Fibroblast of skin of left biceps (primary cell): ENCODE measurements around the gene THBS2.
"Not testable (repeated sequence)": the region's sequence is repeated elsewhere in the genome, so short reads cannot be mapped to it uniquely, and the experiment has no call there.

ENCODE experiments used
- DNase-seq, 2 experiments: peaks; one replicate each; pipeline ENCODE4 v3.0.0-alpha.2; 2013; ENCODE audit warnings: low read depth in 2 of 2

THBS2 gene

DNA sequence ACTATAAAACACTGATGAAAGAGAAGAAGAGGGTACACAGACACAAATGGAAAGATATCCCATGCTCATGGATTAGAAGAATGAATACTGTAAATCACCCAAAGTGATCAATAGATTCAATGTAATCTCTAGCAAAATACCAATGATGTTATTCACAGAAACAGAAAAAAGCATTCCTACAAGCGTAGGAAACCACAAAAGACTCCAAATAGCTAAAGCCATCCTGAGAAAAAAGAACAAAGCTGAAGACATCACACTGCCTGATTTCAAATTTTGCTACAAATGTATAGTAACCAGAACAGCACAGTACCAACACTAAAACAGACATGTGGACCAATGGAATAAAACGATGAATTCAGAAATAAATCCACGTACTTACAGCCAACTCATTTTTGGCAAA is 43.0 kb downstream of the THBS2 start:
- DNase-seq, result no peak

DNA sequence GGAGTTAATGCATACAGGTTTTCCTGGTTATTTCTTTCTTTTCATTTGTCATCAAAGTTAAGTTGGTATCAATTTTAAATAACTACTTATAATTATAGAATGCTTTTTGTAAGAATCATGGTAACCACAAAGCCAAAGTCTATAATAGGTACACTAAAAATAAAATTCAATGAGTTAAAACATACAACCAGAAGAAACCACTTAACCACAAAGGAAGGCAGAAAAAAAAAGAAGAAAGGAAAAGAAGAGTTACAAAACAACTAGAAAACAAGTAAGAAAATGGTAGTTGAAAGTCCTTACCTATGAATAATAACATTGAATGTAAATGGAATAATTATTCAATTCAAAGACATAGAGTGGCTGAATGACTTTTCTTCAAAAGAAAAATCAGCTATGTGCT is 45.6 kb downstream of the THBS2 start:
- no peak for DNase-seq

GRCh38 chr6:169207482-169207881 is 46.2 kb downstream of the THBS2 start:
- no peak for DNase-seq

GRCh38 chr6:169205176-169206160 is 48.2 kb downstream of the THBS2 start:
- peak; percentile 39 to 60 for DNase-seq

DNA sequence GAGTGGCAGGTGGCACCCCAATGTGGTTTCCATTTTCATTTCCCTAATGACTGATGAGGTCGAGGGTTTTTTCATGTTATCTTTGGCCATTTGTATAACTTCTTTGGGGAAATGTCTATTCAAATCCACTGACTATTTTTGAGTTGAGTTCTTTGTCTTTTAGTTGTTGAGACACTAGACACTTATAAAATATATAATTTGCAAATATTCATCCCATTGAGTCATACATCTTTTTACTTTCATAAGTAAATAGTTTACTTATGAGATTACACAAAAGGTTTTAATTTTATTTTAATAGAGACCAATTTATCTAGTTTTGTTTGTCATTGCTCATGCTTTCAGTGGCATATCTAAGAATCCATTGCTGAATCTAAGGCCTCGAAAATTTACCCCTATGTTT is 49.5 kb downstream of the THBS2 start:
- no peak for DNase-seq

DNA sequence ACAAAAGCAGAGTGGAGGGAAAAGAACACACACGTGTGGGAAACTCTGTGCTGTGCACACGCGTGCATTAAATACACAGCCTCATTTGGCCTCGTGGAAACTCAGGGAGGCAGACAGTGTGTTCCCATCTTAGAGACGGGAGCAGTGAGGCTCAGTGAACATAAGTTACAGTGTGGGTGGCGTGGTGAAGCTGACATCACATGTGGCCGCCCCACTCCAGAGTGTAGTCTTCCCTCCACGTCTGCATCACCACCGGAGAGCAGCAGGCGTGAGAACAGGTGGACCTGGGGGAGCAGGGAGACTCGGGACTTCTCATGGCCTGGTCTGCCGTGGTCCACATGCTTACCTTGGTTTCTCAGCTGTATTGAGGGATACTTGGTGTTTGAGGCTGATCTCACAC is 51.7 kb downstream of the THBS2 start:
- DNase-seq, result no peak

GRCh38 chr6:169200893-169201514 is 52.6 kb downstream of the THBS2 start:
- no peak for DNase-seq

DNA sequence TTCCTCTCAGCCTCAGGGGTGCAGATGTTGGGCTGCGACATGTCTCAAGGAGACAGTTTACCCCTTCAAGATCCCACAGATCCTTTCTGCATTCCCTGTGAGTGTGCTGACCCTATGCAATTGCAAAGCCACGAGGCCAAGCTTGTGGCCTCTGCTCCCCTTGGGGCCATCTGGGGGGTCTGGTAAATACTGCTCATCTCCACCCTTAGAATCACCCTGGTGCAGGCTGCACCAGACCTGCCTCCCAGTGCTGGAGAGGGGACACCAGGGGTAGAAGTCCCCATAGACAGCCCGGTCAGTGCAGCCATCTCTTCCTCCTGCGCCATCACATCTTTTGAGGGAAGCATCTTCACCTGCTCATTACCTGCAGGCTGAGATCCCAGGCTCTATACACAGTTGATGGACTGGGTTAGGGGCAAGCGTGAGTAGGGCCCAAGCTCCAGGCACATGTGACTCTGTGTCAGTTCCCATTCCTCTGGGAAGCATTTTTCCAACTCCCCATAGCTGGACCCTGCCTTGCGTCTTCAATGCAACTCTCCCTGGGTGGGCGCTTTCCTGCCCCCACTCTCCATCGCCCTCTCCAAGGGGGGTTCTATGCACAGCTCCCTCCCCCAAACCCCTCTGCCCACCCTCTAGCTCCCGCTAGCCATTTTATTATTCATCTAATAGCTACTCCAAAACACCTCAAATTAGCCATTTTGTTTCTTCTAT is 53.9 kb downstream of the THBS2 start:
- DNase-seq, result no peak

DNA sequence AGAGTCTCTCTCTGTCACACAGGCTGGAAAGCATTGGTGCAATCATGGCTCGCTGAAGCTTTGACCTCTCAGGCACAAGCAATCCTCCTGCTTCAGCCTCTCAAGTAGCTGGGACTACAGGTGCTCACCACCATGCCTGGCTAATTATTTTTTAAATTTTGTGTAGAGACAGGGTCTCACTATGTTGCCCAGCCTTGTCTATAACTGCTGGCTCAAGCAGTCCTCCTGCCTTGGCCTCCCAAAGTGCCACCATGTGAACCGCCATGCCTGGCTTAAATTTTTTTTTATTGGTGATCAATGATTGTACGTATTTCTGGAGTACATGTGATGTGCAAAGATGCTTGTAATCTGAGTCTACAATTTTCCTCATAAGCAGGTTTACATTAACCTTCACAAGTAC is 54.8 kb downstream of the THBS2 start:
- DNase-seq, result no peak

GRCh38 chr6:169197929-169198328 is 55.7 kb downstream of the THBS2 start:
- not testable (repeated sequence) for DNase-seq

- DNase-seq, result not testable (repeated sequence)
These were observed 57.4 kb downstream of the THBS2 start for GRCh38 chr6:169196279-169196678.

GRCh38 chr6:169194737-169195136 is 58.9 kb downstream of the THBS2 start:
- no peak for DNase-seq

GRCh38 chr6:169190970-169191369 is 62.7 kb downstream of the THBS2 start:
- DNase-seq, result no peak

GRCh38 chr6:169190144-169190584 is 63.5 kb downstream of the THBS2 start:
- peak; percentile 82 to 84 for DNase-seq

DNA sequence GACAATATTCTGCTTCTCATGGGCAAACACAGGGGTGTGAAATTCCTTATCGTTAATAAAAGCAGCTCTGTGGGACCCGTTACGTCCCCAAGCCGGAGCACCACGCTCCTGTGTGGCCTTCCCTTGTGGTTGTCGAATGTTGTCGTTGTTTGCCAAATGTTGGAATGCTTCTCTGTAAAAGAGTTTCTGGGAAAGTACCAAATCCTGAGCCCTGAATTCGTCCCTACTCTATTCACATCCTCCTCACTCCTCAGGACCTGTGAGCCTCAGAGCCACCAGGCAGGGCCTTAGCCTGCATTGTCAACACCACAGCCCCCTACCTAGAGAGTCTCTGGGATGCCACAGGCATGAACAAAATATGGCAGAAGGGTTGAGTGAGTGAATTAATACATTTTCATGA is 64.0 kb downstream of the THBS2 start:
- DNase-seq, result no peak

GRCh38 chr6:169189182-169189581 is 64.5 kb downstream of the THBS2 start:
- DNase-seq, result no peak

- DNase-seq, result peak; percentile 63 to 70
These were observed 65.2 kb downstream of the THBS2 start for GRCh38 chr6:169188475-169188874.

DNA sequence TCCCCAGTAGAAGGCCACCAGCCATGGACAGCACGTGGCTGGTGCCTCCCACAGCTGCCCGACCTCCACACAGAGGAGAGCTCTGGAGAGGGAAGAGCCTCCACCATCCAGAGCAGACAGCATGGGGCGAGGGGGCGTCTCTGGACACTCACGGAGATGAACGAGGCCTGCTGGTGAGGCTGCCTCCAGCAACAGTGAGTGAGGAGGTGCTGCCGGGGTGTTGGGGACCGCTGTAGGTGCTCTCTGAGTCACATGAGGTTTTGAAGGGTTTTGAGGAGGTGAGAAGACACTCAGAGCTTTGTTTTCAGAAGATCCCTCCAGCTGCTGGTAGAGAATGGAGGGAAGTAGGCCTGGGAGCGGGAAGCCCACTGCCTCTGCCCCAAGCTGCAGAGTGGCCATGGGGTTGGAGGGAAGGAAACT is 65.6 kb downstream of the THBS2 start:
- DNase-seq, result no peak

- no peak for DNase-seq
These were observed 67.0 kb downstream of the THBS2 start for GRCh38 chr6:169186496-169187169.

DNA sequence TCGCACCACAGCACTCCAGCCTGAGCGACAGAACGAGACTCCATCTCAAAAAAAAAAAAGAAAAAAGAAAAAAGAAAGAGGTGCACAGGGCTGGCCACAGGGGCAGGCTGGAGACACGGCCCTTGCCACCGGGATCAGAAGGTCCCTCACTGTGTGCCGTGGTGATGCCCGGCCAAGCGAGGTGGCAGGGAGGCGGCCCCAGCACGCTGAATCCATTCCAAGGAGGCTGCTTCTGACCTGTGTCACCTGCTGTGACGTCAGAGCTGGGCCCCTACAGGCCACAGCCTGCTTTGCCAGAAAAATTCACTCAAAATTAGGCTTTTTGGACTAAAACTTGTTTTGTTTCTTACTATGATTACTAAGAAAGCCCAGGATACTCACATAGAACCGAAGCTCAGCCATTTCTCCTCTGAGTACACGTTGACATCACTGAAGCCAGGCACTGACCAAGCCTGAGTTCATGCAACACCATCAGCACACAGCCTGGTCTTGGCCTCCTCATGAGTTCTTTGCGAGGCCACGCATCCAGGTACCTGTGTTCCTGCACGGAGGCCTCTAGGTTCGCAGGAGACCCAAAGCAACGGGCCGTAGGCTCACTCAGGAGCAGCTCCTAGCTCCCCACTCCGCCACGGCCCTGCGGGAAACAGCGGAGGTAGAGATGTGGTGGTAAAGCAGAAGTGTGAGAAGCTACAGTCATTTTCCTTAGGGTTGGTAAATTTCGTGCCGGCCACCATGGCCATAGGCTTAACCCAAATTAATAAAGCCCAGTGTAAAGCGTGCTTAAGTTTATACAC is 67.8 kb downstream of the THBS2 start:
- DNase-seq, result no peak

GRCh38 chr6:169185011-169185521 is 68.6 kb downstream of the THBS2 start:
- no peak for DNase-seq
